HCEC 1CT (cell line): ENCODE measurements around the gene MYLK4.
A peak's percentile ranks its signal among the peaks of the same experiment; 100 is the strongest.

Source experiments
- DNase-seq: peaks from one replicate; pipeline ENCODE4 v3.0.0-alpha.2; 2017

The MYLK4 gene

GRCh38 chr6:2732503-2733089 lies 18.1 kb downstream of the MYLK4 start:
- no peak for DNase-seq

DNA sequence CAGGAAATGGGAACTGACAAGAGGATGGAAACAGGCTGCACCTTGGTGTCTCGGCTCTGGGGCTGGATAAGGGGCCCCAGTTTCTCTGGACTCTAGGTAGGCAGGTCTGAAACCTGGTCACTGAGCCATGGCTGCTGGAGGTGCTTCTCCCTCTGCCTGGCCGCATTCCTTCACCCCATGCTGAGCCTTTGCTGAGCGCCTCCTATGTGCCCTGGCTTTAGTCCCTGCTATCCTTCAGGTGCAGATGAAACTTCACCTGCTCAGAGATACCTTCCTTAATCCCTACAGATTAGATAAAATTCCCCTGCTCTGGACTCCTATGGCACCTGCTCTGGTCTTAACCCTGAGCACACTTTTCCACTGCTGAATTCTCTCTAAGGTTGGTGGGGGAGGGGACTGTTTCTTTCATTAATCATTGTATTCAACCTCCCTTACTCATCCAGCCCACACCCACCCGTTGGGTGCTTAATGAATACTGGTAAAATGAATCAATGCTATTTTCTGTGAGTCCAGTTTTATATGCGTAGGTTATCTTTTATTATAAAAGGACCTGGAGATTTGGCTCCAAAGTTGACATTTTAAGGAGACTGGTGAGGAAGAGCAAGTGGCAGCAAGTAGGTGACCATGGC lies 19.3 kb downstream of the MYLK4 start:
- DNase-seq: no peak

DNA sequence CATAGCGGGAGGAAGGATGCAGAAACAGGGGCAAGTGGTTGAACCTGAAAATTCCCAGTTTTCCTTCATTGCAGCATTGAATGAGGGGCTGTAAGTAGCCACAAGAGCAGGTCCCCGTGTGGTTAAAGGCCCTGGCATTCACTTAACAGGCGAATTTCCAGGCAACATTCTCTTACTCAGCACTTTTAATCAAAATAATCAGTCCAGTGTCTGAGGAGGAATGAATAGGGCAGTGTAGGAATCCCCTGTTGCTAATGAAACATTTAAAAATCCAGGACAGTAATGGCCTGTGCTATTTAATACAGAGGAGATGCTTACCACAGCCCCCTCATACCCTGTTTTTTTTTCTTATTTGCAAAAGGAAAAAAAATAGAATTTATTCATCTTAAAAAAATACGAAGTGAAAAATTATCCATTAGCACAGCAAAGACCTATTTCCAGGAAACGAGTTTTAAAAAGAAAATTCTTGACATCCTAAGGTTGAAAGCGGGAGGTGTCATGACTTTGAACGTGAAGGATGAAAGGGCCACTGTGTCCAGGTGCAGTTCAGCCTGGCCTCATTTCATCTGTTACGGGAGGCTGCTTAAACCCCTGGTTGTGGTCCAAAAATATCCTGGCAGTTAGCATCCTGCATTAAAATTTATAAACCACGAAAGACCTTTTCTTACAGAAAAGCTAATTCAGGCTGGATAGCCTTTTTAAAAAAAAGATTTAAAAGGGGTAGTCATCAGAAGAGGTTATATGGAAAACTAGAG lies 20.2 kb downstream of the MYLK4 start:
- DNase-seq: no peak

GRCh38 chr6:2729921-2730320 lies 20.8 kb downstream of the MYLK4 start:
- no peak for DNase-seq

- DNase-seq: peak; percentile 5
These were observed 24.6 kb downstream of the MYLK4 start for GRCh38 chr6:2725999-2726567.

DNA sequence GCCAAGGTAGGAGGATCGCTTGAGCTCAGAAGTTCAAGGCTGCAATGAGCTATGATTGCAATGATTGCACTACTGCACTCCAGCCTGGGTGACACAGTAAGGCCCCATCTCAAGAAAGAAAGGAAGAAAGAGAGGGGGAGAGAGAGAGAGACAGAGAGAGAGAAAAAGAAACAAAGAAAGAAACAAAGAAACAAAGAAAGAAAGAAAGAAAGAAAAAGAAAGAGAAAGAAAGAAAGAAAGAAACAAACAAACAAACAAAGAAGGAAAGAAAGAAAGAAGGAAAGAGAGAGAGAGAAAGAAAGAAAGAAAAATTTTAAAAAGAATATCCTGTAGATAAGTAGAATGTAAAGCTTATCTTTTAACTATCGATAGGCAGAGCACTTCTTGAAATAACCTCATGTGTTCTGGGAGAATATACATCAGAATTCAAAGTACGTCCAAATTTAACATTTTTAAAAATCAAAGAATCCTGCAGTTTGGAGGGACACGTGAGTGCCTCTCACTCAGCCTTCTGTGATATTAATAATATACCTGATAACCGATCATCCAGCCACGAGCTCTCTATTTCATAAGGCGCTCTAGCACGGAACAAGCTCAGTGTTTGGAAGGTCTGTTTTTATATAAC lies 25.2 kb downstream of the MYLK4 start:
- DNase-seq: no peak

GRCh38 chr6:2721219-2721618 lies 29.5 kb downstream of the MYLK4 start:
- DNase-seq: no peak

DNA sequence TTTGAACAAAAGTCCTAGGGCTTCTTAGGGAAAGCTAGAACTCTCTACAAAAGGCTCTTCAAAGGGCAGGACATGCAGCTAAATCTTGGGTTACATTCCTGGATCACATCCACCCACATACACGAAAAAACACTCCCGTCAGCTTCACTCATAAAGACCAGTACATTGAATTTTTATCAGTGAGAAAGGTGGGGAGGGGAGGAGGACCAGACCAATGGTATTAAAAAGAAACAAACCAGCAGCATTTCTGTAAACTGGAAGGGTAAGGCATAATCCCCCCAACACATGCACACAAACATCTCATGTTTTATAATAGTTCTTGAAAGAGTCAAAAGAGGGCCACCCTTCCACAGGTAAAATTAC lies 31.6 kb downstream of the MYLK4 start:
- DNase-seq: no peak

DNA sequence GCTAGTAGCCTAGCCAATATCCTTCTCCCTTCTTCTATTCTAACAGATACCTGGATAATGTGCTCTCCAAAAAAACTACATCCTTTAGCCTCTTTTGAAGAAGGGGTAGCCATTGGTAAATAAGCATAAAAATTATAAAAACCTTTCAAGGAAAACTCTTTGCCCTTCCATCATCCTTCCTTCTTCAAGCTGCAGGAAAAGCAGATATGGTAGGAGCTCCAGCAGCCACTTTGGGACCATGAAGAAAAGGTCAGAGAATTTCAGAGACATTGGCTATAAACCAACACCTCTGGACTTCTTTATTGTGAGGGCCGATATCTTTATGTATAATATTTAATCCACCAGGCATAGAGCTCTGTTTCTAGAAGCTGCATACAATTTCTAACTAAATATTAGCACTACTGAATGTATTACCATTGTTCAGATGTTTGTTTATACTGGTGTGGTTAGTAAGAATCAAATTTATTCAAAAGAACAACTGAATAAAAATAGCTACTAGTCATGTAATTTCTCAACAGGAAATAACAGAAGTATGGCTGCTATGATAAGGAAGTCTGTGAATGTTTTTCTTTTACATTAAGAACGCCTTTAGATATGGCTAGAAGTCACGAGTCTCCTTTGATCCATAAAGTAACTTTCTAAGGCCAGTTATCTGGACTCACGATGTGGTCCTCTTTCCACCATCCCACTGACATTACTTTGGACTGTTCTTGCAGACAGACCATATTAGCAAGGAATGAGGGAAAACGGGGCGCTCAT lies 32.2 kb downstream of the MYLK4 start:
- peak; percentile 12 for DNase-seq

DNA sequence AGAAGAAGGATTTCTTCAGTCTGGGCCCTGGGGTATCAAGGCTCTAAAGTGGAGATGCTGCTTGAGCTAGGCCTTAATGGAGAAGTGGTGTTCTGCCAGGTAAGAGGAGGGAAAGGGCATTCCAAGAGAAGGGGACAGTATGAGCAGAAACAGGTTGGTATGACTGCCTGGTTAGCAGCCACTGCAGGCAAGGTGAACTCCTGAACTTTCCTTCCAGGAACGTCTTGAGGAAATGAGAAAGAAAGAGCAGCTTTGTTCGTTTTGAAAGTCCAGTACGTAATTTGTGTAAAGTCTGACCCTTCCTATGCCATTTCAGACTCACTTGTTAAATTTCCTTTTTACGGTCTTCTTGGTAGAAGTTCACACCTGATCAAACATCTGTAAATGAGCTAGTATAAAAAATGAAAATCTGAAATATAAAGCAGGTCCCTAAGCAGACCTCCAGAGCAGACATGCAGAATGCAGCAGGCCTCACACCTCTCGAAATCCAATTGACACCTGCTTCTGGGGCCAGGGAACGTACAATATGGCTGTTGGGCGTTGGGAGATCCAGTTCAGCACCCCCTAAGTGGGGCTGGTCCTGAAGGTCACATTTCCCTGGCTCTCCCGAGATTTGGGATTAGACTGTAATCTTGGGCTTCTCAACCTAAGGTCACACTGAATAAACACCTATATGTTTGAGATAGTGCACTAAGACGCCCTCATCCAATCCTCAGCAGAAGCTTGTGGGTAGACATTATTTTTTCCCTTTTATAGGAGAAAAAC lies 33.6 kb downstream of the MYLK4 start:
- DNase-seq: no peak

DNA sequence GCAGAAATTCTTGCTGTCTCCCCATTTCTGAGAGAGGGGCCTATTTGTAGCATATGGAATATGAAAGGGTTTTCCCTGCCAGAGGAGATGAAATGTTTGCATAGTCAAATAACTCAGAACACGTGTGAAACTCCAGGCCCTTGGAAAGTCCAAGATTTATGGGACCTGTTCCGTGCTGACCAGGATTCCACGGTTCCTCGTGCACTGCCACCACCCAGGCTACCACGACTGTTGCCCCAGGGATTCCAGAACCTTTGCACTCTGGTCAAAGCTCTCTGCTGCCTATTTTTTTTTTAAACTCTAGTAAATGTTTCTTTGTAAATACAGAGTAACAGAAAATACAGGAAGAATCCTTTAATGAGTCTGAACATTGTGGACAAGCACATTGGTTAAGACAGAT lies 35.0 kb downstream of the MYLK4 start:
- DNase-seq: no peak

DNA sequence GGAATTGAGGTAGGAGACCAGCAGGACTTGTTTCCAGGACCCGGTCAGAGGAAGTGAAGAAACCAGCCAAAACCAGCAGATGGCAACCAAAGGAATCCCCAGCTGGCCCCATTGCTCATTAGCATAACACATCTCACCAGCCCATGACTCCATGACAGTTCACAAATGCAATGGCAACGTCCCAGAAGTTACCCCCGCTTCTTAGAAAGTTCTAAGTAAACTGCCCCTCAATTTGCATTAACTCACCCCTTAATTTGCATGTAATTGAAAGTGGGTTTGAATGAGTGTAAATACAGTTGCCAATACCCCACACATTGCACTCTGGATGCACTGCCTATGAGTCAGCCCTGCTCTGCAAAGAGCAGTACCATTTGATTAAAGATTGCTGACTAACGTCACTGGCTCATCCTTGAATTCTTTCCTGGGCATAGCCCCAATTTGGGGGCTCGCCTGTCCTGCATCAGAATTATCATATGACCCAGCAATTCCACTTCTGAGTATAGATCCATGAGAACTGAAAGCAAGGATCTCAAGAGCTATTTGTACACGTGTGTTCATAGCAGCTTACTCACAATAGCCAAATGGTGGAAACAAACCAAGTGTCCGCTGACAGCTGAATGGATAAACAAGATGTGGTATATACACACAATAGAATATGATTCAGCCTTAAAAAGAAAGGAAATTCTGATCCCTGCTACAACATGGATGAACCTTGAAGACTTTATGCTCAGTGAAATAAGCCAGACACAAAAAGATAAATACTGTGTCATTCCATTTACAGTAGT lies 36.4 kb downstream of the MYLK4 start:
- DNase-seq: peak; percentile 82

GRCh38 chr6:2713473-2714110 lies 37.1 kb downstream of the MYLK4 start:
- DNase-seq: no peak

DNA sequence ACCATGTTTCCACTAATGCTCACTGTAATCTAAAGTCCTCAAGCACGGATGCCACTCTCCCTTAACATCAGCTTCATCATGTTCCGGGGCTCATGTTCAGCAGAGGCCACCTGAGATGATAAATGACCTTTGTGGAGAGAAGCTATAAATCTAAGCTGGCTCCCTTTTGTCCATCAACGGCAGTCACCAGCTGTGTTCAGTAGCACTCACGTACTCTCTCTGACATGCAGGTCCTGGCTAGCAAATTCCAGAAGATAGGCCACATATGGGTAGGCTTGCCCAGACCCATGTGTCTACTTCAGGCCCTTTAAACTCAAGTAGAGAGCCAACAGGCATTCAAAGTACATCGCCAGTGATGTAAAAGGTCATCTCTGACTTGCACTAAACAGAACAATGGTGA lies 38.6 kb downstream of the MYLK4 start:
- DNase-seq: no peak

DNA sequence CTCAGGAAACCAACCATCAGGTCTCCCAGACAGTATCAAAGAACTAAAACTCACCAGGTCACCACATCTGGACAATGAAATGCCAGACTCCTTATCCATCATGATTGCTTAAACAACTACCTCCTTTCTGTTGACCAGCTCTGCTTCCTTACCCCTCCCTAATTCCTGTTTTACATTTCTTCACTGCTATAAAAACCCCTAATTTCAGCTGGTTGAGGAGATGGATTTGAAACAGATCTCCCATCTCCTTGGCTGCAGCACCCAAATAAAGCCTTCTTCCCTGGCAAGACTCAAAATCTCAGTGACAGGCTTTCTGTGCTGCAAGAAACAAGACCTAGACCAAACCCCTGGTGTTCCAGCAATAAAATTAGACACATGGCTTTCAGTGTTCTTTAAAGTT lies 40.3 kb downstream of the MYLK4 start:
- DNase-seq: no peak

DNA sequence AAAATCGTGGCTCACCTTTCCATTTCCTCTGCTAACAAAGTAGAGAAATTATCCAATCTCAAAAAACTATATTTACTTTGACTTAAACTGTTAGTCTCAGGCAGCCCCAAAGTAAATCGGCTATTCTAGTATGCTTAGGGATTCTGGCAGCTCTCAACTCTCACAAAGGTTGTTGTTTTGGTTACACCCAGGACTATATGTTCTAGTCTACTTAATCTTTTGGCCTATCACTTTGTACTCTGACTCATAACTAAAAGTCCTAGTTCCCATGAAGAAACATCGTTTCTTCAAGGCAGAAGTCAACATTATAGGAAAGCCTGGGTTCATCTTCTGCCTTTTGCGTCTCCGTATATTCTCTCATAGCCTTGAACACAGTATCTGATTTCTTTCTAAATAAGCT lies 42.3 kb downstream of the MYLK4 start:
- no peak for DNase-seq

DNA sequence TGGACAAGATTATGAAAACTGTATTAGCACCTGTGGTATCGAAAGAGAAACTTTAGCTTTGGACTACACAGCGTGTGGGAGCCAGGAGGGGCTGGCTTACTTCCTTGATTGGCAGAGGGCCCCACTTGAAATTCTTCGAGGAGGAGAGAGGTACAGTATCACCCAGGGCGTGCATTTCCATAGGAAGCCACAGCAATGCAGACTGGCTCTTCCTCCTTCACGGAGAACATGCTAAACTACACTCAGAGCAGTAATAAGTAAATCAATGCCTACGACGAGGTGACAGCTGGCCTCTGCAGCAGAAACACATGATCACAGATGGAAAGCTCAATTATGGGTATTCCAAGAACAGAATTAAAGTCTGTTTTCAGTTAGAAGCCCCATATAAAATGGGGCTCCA lies 44.2 kb downstream of the MYLK4 start:
- DNase-seq: no peak

GRCh38 chr6:2705256-2705655 lies 45.5 kb downstream of the MYLK4 start:
- no peak for DNase-seq

DNA sequence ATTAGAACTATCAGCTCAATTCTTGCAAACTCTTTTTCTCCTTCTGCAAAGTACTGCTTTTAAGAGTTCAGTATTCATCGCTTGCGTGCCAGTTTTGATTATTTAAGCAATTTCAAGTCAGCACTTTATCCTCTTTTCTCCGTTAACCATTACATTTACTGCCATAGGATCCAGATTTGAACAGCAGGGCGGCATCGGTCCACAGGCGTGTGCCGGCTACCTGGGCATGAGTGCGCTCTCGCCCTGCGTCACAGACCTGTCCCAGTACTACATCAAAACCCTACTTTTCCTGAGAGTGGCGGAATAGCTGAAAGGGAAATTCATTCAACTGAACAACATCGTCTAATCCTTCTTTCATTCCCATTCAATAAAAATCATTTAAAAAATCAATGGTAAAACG lies 53.4 kb downstream of the MYLK4 start:
- no peak for DNase-seq

DNA sequence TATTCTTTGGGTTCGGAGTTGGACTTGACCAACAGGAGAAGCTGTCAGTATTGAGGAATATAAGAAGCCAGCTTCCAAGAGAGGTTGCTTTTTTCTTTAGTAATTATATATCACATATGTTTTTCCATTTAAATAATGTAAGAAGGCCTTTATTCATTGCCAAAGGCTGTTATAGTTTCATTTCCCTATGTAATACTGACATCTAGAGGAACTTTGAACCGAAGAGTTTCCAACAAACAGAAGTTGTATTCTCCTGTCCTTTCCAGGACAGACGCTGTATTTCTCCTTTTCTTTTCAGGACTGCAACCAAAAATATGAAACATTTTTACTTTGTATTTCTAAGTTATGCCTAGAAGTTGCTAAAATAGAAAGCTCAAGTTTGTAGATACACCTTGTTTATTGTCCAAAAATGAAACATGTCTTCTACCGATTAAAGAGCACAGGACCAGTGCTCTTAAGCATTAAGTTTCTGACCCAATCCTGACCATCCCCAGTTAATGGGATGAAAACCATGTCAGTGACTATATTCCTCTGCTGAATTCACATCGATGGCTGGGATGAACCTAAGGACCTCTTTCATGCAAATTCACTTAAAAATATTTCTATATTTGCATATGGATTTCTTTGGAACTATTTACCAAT lies 55.1 kb downstream of the MYLK4 start:
- peak; percentile 30 for DNase-seq
